Endothelial cell (in vitro differentiated cells): ENCODE data around the gene GGA2. TPM values are rescaled to one million over a fixed set of nuclear protein-coding genes. Genes with fewer than 3 reads are reported as not detected.

Experiments used
- DNase-seq: peaks from one replicate; pipeline ENCODE4 v3.0.0; 2021; ENCODE audit warnings: low spot score
- H3K27ac Mint-ChIP-seq: one replicate; pipeline ENCODE4 v1.8.0; 2021; ENCODE audit warnings: mixed read lengths, inconsistent platforms; ENCODE audit not compliant: unreplicated experiment
- H3K27me3 Mint-ChIP-seq: one replicate; pipeline ENCODE4 v1.8.0; 2021; ENCODE audit warnings: mild to moderate bottlenecking, moderate library complexity, mixed read lengths, inconsistent platforms; ENCODE audit not compliant: unreplicated experiment
- H3K36me3 Mint-ChIP-seq: one replicate; pipeline ENCODE4 v1.8.0; 2021; ENCODE audit warnings: mild to moderate bottlenecking, low read depth, mixed read lengths, inconsistent platforms; ENCODE audit not compliant: unreplicated experiment
- H3K4me1 Mint-ChIP-seq: one replicate; pipeline ENCODE4 v1.8.0; 2021; ENCODE audit warnings: mild to moderate bottlenecking, mixed read lengths, inconsistent platforms; ENCODE audit not compliant: unreplicated experiment
- H3K4me3 Mint-ChIP-seq: one replicate; pipeline ENCODE4 v1.8.0; 2021; ENCODE audit warnings: mild to moderate bottlenecking, mixed read lengths, inconsistent platforms; ENCODE audit not compliant: unreplicated experiment
- H3K9me3 Mint-ChIP-seq: one replicate; pipeline ENCODE4 v1.8.0; 2021; ENCODE audit warnings: mixed read lengths, inconsistent platforms; ENCODE audit not compliant: unreplicated experiment
- CTCF ChIP-seq: fragments of 200-600 bp; sonication (generic); IDR thresholded peaks from one replicate; pipeline ENCODE4 v1.5.0; 2021; ENCODE audit warnings: antibody characterized with exemption; ENCODE audit not compliant: unreplicated experiment
- total RNA-seq: library from RNA; stranded (reverse); fragmentation: NEBNext Ultra II Directional; extraction: Animal tissue kit (Norgen Biotek cat#: 25700); gene quantifications from one replicate; pipeline ENCODE4 v1.2.1, GENCODE V29; 2021; ENCODE audit not compliant: unreplicated experiment

The GGA2 gene
- total RNA-seq, 1 donor from 2014 or later: 65.1 TPM

DNA sequence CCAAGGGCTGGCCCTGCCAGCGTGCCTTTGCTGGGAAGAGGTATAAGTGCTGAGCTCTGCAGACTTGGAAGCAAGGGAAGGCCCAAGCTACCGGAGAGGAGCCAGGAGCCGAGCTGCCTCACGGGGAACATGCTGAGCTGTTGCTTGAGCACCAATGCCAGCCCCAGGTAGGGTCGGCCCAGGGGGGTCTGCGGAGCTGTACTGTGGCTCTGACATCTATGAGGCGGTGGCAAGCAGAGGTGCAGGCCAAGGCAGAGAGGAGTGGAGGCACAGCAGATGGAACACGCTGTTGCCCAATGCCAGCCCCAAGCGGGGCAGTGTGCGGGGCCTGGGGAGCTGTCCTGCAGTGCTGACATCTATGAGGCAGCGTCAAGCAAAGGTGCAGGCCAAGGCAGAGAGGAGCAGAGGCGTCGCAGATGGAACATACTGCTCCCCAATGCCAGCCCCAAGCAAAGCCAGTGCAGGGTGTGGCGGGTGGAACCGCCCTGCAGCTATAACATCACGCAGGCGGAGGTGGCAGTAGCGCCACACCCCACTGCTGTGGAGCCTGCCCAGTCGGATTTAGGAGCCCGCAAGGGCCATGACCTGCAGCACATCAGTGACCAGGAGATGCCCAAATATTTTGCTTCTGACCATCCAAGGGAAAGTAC lies 10.0 kb downstream of the GGA2 start:
- Mint-ChIP-seq H3K27ac (no peak overlapping the region), H3K9me3 (no peaks in the 10 kb centered on the region), H3K36me3 (peaks cover 11% of the 10 kb centered on the region), H3K4me3 (no peak overlapping the region), H3K4me1 (peaks cover 25% of the 10 kb centered on the region), H3K27me3 (no peaks in the 10 kb centered on the region)
- no peak for DNase-seq
- TF ChIP-seq CTCF: no peak

GRCh38 chr16:23499801-23500200 lies 10.5 kb downstream of the GGA2 start:
- peaks cover 11% of the 10 kb centered on the region for H3K36me3 Mint-ChIP-seq
- TF ChIP-seq CTCF: no peak
- no peaks in the 10 kb centered on the region for H3K27me3 Mint-ChIP-seq
- H3K4me3 Mint-ChIP-seq: no peak overlapping the region
- H3K4me1 Mint-ChIP-seq: peaks cover 25% of the 10 kb centered on the region
- no peak for DNase-seq
- H3K27ac Mint-ChIP-seq: no peak overlapping the region
- H3K9me3 Mint-ChIP-seq: no peaks in the 10 kb centered on the region

DNA sequence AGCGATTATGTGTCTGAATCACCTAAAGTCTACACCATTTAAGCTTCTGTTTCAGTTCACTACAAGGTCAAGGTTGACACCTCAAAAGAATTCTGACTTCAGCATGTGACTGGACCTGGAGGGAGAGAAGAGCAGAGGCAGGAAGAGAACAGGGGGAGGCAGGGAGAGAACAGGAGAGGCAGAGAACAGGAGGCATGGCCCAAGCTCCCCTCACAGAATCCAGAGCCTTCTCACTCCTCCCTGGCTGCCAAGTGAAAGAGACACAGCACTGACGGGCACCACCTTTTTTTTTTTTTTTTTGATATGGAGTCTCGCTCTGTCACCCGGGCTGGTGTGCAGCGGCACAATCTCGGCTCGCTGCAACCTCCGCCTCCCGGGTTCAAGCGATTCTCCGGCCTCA lies 11.4 kb downstream of the GGA2 start:
- Mint-ChIP-seq H3K36me3 (peaks cover 14% of the 10 kb centered on the region), H3K4me1 (peaks cover 20% of the 10 kb centered on the region), H3K9me3 (no peaks in the 10 kb centered on the region), H3K4me3 (no peak overlapping the region), H3K27me3 (no peaks in the 10 kb centered on the region), H3K27ac (no peak overlapping the region)
- DNase-seq: no peak
- no peak for TF ChIP-seq CTCF

- no peaks in the 10 kb centered on the region for H3K27me3 Mint-ChIP-seq
- H3K9me3 Mint-ChIP-seq: no peaks in the 10 kb centered on the region
- H3K4me1 Mint-ChIP-seq: peaks cover 14% of the 10 kb centered on the region
- H3K4me3 Mint-ChIP-seq: no peak overlapping the region
- no peak for TF ChIP-seq CTCF
- no peak for DNase-seq
- H3K36me3 Mint-ChIP-seq: peaks cover 20% of the 10 kb centered on the region
- H3K27ac Mint-ChIP-seq: peak overlapping the region; percentile 32
Measured at GRCh38 chr16:23497543-23497868, 12.8 kb downstream of the GGA2 start.

DNA sequence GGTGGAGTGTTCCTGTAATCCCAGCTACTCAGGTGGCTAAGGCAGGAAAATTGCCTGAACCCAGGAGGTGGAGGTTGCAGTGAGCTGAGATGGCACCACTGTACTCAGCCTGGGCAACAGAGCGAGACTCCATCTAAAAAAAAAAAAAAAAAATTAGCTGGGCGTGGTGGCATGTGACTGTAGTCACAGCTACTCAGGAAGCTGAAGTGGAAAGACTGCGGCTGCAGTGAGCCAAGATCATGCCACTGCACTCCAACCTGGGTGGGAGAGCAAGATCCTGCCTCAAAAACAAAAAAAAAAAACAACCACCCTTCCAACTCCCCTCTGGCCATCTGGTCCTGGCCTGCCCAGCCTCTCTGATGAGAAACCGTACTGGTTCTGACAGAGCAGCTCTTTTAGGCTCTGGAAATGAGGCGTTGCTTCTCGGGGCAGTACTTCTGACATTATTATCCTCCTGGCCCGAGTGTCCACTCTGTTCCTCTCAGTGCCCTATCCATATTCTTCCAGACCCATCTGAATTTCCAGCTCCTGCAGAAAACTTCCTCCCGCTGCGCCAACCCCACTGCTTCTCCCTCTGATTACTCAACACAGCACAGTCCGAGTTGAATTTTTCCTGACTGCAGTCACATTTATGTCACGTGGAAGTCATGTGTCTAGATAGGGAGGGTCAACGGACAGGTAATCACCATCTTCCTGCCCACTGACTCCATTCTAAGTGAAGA lies 13.3 kb downstream of the GGA2 start:
- peaks cover 8% of the 10 kb centered on the region for H3K4me1 Mint-ChIP-seq
- no peak for DNase-seq
- TF ChIP-seq CTCF: no peak
- H3K27me3 Mint-ChIP-seq: no peaks in the 10 kb centered on the region
- H3K9me3 Mint-ChIP-seq: no peaks in the 10 kb centered on the region
- peaks cover 25% of the 10 kb centered on the region for H3K36me3 Mint-ChIP-seq
- H3K27ac Mint-ChIP-seq: peak overlapping the region; percentile 32
- no peak overlapping the region for H3K4me3 Mint-ChIP-seq
